ENCODE measurements around the gene MLLT6.
A peak's percentile ranks its signal among the peaks of the same experiment; 100 is the strongest.

GRCh38 chr17:38705523-38705802 lies 390 bp downstream of the MLLT6 start:
- TF ChIP-seq CTCF (IDR thresholded peaks at IDR 0.05) (no peak), HOXA7 (CRISPR knock-in tag; IDR thresholded peaks at IDR 0.05) (no peak), EHF (CRISPR knock-in tag; IDR thresholded peaks at IDR 0.05) (no peak), ESRRA (IDR thresholded peaks at IDR 0.05; ENCODE audit: borderline replicate concordance, low read length) (no peak), CEBPB (IDR thresholded peaks at IDR 0.05) (no peak), MAX (IDR thresholded peaks at IDR 0.05) (no peak), REST (IDR thresholded peaks at IDR 0.05) (no peak), PHF8 (IDR thresholded peaks at IDR 0.05; ENCODE audit: borderline replicate concordance, low read depth) (no peak), MYC (IDR thresholded peaks at IDR 0.05; ENCODE audit: borderline replicate concordance, low read length) (0 out of 2 replicates have a peak, but pooled peaks have one; percentile 2), SMC3 (IDR thresholded peaks at IDR 0.05) (no peak)

Measured in A549 (cell line).